Measurements from ENCODE around the gene HDX.

DNA sequence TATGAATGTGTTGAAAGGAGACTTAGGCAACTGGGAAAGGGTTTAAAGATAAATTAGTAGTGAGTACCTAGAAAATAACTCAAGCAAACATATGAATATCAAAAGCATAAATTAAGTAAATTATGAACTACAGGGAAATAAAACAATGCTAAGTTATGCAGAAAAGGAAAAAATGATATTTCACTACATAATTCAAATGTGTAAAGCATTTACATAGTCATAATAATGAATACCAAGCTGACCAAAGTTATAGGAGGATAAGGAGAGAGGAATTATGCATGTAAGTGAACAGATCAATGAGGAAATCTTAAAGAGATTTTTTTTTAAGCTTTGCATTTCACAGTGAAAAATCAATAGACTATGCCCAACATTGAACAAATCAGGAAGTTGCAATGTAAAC, 145.0 kb downstream of the HDX start:
- TF ChIP-seq, protein P1, sequence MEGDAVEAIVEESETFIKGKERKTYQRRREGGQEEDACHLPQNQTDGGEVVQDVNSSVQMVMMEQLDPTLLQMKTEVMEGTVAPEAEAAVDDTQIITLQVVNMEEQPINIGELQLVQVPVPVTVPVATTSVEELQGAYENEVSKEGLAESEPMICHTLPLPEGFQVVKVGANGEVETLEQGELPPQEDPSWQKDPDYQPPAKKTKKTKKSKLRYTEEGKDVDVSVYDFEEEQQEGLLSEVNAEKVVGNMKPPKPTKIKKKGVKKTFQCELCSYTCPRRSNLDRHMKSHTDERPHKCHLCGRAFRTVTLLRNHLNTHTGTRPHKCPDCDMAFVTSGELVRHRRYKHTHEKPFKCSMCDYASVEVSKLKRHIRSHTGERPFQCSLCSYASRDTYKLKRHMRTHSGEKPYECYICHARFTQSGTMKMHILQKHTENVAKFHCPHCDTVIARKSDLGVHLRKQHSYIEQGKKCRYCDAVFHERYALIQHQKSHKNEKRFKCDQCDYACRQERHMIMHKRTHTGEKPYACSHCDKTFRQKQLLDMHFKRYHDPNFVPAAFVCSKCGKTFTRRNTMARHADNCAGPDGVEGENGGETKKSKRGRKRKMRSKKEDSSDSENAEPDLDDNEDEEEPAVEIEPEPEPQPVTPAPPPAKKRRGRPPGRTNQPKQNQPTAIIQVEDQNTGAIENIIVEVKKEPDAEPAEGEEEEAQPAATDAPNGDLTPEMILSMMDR (conservative IDR thresholded peaks at IDR 0.05 in 1 of 2, IDR thresholded peaks at IDR 0.05 in 1 of 2; ENCODE audit: extremely low read depth in 1 of 2, insufficient read depth in 1 of 2, low read depth in 1 of 2, low read length in 2 of 2): no peak
- TF ChIP-seq EZH2 (IDR thresholded peaks at IDR 0.05; ENCODE audit: borderline replicate concordance, low read length): no peak

All from mammary epithelial cell (primary cell).